ENCODE measurements around the gene MB21D2.

MB21D2 gene

DNA sequence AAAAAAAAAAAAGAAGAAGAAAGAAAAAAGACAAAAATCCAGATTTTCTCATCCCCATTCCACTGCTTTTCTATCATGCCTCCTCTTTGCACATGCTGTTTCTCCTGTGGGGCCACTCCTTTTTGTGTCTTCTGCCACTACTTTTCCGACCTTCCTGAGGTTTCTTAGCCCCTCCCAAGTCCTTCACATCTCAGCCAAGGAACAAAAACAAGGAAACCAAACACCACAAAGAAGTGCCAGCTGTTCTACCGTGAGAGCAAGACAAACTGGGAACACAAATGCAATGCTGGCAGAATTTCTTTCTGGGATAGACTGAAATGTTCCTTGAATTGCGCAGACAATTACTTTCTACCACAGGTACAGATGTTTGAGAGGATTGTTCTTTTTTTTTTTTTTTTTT, 83.2 kb downstream of the MB21D2 start:
- Mint-ChIP-seq H3K27ac (no peak overlapping the region), H3K4me3 (no peak overlapping the region), H3K9me3 (peaks cover 1% of the 10 kb centered on the region), H3K27me3 (no peaks in the 10 kb centered on the region), H3K36me3 (peaks cover 13% of the 10 kb centered on the region), H3K4me1 (peaks cover 41% of the 10 kb centered on the region)
- CTCF ChIA-PET, result no interaction called here
- DNase-seq, result no peak

DNA sequence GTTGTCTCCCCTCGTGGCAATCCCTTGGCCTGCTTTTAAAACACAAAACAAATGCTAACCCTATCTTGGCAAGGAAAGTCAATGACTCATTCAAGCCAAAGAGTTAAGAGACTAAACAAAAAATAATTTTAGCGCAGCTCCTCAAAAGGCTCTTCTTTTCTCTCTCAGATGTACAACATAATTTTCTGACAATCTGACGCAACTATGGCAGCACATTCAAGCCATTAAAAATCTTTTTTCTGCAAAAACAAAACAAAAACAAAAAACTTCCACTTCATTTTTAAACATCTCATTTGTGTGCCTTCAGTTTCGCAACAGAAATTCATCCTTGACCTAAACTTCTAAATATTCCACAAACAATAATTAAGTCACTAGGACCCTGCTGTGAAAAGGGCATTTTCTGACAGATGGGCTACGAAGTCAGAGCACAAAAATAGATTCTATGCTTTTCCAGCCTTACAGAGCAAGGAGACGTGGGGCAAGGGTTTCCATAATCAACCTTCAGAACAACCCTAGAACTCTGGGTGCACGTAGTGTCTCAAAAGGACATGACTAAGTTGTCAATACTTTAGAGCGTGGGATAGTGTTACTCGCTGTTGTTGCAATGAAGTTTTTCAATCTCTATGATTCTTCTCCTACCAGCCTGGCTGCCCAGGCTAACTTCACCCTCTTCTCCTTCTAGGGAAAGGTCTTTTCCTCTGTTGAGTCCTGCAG, 84.3 kb downstream of the MB21D2 start:
- Mint-ChIP-seq H3K36me3 (peaks cover 16% of the 10 kb centered on the region), H3K4me1 (peaks cover 36% of the 10 kb centered on the region), H3K27ac (no peak overlapping the region), H3K4me3 (no peak overlapping the region), H3K9me3 (peaks cover 5% of the 10 kb centered on the region), H3K27me3 (no peaks in the 10 kb centered on the region)
- CTCF ChIA-PET, result no interaction called here
- DNase-seq, result no peak

DNA sequence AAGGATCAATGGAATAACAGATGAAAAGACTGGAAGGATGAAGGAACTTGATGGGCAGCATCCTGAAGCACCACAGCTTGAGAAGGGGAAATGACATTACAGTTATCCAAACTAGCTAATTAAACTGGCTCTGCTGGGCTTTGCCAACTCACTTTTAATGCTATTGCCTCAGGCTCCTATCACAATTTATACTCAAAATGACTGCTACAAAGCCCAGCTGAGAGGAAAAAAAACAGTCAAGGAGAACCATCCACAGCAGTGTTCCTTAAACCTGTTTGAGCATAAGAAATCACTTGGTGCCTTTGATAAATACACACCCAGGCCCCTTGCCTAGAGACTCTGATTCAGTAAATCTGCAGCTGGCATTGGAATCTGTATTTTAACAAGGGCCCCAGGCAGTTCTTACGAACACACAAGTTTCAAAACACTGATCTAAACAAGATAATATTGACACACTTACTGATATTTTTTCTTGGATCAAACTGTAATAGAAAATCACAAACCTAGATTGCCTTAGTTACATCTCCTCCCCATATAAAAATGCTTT, 85.8 kb downstream of the MB21D2 start:
- peaks cover 25% of the 10 kb centered on the region for H3K4me1 Mint-ChIP-seq
- H3K27me3 Mint-ChIP-seq, result no peaks in the 10 kb centered on the region
- no peak overlapping the region for H3K27ac Mint-ChIP-seq
- H3K36me3 Mint-ChIP-seq, result peaks cover 14% of the 10 kb centered on the region
- H3K9me3 Mint-ChIP-seq, result peaks cover 5% of the 10 kb centered on the region
- no peak overlapping the region for H3K4me3 Mint-ChIP-seq
- CTCF ChIA-PET, result interaction anchor here (1.1 kb wide), 1 partner anchor 209 kb away, joined by 3 read pairs; no protein-coding TSS in a partner anchor
- DNase-seq, result no peak

DNA sequence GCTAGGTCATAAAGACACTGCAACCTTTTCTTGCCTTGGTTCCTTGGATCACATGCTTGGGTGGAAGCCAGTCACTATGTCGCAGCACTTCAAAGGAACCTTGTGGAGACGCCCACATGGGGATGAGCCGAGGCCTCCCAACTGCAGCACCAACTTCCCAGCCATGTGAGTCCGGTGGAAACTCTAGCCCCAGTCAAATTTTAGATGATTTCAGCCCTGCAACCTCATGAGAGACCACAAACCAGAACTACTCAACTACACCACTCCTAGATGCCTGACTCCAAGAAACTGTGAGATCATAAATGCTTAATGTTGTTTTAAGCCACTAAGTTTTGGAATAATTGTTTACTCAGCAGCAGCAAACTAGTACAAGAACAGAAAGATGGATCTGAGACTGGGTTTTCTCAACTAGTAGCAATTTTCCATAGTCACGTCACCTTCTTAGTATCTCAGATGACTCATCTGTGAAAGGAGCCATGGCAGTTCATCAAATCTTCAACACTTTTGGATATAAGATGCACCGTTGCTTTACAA, 86.5 kb downstream of the MB21D2 start:
- CTCF ChIA-PET, result interaction anchor here (1.1 kb wide), 1 partner anchor 210 kb away, joined by 3 read pairs; no protein-coding TSS in a partner anchor
- H3K27me3 Mint-ChIP-seq, result no peaks in the 10 kb centered on the region
- DNase-seq, result no peak
- H3K9me3 Mint-ChIP-seq, result peaks cover 5% of the 10 kb centered on the region
- no peak overlapping the region for H3K4me3 Mint-ChIP-seq
- H3K27ac Mint-ChIP-seq, result no peak overlapping the region
- peaks cover 19% of the 10 kb centered on the region for H3K4me1 Mint-ChIP-seq
- peaks cover 16% of the 10 kb centered on the region for H3K36me3 Mint-ChIP-seq

DNA sequence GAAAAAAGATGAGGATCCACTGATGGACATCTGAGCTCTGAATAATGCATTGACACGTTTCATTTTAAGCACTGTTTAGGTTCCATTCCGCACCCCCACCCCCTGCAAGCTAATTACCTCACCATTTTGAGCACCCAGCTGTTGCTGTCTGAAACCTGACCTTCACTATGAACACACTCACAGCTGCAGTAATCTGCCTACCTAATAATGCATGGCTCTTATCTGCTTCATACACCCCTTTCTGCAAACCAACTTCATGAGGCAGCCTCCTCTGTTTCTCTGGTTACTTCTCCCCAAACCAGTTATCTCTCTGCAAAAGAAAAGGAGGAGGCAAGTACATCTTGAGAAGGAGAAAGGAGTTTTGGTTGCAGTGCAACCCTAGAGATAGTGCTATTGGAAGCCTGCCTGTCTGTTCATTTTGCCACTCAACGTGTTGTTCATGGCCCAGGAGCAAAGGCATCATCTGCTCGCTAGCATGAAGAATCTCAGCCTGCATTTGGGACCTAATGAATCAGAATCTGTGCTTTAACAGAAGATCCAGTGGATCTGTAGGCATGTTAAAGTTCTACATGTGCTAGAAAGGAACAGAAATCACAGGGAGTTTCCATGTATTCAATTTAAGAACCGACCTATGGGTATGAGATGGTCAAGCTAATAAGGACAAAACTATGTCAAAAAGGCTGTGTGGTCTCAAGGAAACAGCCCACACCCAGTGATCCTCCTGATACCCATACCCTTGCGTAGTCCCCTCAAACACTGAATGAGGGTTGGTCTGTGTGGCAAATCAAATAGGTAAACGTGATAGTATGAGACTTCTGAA, 87.2 kb downstream of the MB21D2 start:
- CTCF ChIA-PET, result no interaction called here
- Mint-ChIP-seq H3K9me3 (peaks cover 5% of the 10 kb centered on the region), H3K4me1 (peaks cover 18% of the 10 kb centered on the region), H3K27me3 (no peaks in the 10 kb centered on the region), H3K27ac (no peak overlapping the region), H3K4me3 (no peak overlapping the region), H3K36me3 (peaks cover 15% of the 10 kb centered on the region)
- no peak for DNase-seq

DNA sequence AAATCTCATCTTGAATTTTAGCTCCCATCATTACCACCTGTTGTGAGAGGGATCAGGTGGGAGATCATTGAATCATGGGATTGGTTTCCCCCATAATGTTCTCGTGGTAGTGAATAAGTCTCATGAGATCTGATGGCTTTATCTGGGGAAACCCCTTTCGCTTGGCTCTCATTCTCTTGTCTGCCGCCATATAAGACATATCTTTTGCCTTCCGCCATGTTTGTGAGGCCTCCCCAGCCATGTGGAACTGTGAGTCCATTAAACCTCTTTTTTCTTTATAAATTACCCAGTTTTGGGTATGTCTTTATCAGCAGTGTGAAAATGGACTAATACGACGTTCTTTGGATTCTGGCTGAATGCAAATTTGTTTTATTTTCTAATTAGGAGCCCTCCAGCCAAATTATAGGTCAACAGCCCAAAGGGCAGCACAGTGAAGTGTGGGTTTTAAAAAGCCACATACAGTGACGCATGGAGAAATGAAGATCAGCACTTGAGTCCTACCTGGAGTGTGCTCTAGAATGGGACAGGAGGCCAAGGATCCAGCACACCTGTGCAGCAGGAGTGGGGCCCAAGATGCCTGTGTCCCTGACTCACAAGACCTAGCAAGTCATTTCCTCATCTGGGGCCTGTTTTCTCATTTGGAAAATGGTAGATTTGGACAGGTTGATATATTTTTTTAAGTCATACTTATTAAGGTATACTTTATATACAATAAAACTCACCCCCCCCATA, 89.6 kb downstream of the MB21D2 start:
- CTCF ChIA-PET, result no interaction called here

DNA sequence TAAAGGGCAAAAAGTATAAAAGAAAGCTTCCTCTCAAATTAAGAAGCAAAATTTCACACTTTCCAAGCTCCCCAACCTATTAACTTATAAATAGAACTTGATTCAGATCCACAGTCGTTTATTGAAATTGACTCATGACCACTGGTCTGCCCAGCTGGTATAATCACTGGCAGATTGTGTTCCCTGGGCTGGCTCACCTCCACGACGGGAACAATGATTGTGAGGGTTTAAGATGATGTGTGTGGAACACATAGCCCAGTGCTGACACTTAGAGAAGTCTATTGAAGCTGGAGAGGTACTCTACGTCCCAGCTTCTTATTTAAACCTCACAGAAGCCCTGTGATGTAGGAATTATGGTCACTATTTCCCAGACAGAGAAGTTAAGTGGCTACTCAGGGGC, 90.4 kb downstream of the MB21D2 start:
- H3K27me3 Mint-ChIP-seq, result no peaks in the 10 kb centered on the region
- no peak for DNase-seq

More for the DNA sequence above, 89.6 kb downstream of the MB21D2 start:
- peaks cover 3% of the 10 kb centered on the region for H3K9me3 Mint-ChIP-seq
- no peak for DNase-seq
- H3K4me1 Mint-ChIP-seq, result peaks cover 13% of the 10 kb centered on the region
- no peak overlapping the region for H3K27ac Mint-ChIP-seq
- peaks cover 11% of the 10 kb centered on the region for H3K36me3 Mint-ChIP-seq
- no peaks in the 10 kb centered on the region for H3K27me3 Mint-ChIP-seq
- no peak overlapping the region for H3K4me3 Mint-ChIP-seq

DNA sequence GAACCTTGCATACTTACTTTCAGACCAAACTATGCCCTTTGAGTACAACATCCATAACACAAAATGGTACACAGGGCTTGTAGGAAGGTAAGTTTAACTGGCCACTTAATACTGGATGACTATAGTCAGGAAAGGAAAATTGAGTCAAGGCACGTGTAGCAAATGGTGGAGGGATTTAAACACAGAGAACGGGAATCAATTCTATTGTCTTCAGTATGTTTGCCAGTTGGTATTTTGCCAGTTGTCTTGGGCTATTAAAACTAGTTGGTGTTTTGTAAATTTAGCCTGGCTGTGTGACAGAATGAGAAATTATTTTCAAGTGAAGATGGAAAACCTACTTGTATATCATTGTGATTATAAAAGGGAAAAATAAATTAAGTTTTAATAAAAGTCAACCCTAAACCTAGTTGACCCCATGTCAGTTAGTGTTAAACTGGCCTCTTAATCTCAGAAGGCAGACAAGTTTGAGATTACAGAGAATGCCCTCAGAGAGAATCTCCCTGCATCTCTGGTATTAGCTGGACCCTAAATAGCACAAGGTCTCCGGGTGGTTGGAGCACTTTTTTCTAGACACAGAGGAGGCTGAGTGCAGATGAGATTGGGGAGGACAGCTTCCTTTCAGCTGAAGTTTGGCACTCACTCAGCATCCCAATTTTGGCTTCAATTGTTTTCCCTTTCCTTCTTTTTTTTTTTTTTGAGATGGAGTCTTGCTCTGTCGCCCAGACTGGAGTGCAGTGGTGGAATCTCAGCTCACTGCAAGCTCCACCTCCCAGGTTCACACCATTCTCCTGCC, 91.2 kb downstream of the MB21D2 start:
- peaks cover 9% of the 10 kb centered on the region for H3K36me3 Mint-ChIP-seq
- CTCF ChIA-PET, result no interaction called here
- peaks cover 10% of the 10 kb centered on the region for H3K4me1 Mint-ChIP-seq
- no peaks in the 10 kb centered on the region for H3K27me3 Mint-ChIP-seq
- H3K27ac Mint-ChIP-seq, result no peak overlapping the region
- H3K9me3 Mint-ChIP-seq, result peaks cover 3% of the 10 kb centered on the region
- no peak overlapping the region for H3K4me3 Mint-ChIP-seq
- DNase-seq, result no peak

More for the DNA sequence above, 90.4 kb downstream of the MB21D2 start:
- H3K4me1 Mint-ChIP-seq, result peaks cover 13% of the 10 kb centered on the region
- peaks cover 3% of the 10 kb centered on the region for H3K9me3 Mint-ChIP-seq
- no peak overlapping the region for H3K4me3 Mint-ChIP-seq
- CTCF ChIA-PET, result no interaction called here
- peaks cover 11% of the 10 kb centered on the region for H3K36me3 Mint-ChIP-seq
- H3K27ac Mint-ChIP-seq, result no peak overlapping the region

DNA sequence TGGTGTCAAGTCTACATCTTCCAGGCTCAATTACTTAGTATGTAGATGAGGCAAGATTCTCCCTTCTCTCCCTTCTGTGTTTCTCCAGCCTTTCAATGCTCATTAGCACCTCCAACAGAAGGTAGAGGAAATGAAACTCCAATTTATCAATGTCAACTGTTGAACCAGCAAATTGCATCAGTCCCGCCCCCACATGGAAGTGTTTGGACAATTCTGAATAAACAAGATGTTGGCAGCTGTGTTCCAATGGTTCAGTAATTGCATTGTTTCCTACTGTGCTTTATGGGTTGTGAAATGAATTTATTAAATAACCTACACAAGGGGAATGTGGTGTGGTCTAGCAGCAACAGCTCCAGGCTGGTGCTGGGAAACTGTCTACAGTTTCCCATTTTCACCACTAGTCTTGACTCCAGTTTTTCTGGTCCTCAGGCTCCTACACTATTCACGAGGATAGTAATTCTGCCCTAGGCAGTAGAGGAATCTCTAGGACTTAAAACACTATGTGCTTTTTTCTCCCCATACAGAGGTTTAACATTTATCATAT, 91.9 kb downstream of the MB21D2 start:
- H3K9me3 Mint-ChIP-seq, result peaks cover 3% of the 10 kb centered on the region
- no peak for DNase-seq
- peaks cover 9% of the 10 kb centered on the region for H3K36me3 Mint-ChIP-seq
- H3K27ac Mint-ChIP-seq, result no peak overlapping the region
- no peak overlapping the region for H3K4me3 Mint-ChIP-seq
- peaks cover 4% of the 10 kb centered on the region for H3K4me1 Mint-ChIP-seq
- CTCF ChIA-PET, result no interaction called here
- H3K27me3 Mint-ChIP-seq, result no peaks in the 10 kb centered on the region

DNA sequence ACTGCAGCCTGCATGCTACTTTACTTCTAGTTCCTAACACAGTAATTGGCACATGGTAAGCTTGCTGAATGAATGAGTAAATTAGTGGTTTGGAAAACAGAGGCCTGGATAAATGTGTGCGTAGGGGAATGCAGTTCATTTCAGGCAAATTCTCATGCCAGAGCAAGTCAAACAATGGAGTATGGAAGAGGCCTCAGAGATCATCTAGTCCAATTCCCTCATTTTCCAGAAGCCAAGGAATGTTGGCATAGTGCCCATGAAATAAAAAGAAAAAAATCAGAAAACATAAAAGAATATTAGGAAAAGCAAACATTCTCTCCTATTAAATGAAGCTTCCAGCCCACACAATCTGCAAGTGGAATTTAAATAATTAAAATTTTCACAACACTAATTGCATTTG, 92.4 kb downstream of the MB21D2 start:
- no peak overlapping the region for H3K4me3 Mint-ChIP-seq
- H3K27me3 Mint-ChIP-seq, result no peaks in the 10 kb centered on the region
- peaks cover 9% of the 10 kb centered on the region for H3K36me3 Mint-ChIP-seq
- no peak for DNase-seq
- H3K9me3 Mint-ChIP-seq, result peaks cover 3% of the 10 kb centered on the region
- no peak overlapping the region for H3K27ac Mint-ChIP-seq
- CTCF ChIA-PET, result interaction anchor here (1.2 kb wide), 1 partner anchor 19 kb away, joined by 3 read pairs; no protein-coding TSS in a partner anchor
- H3K4me1 Mint-ChIP-seq, result peaks cover 5% of the 10 kb centered on the region

DNA sequence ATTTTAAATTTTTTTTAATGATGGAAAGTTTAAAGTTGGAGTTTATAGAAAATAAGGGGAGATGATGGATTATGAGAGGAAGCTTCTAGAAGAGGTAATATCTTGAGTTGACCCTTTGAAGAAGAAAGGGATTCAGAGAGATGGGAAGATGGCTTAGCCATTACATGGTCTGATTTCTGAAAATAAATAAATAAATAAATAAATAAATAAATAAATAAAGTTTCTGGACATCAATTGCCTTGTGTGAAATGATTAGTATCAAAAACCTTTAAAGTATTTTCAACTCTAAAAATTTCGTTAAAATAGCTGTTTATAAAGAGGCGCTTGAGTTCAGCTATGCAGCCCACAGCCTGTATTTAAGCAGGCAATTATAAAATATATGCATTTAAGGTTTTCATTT, 93.3 kb downstream of the MB21D2 start:
- no peak overlapping the region for H3K4me3 Mint-ChIP-seq
- H3K36me3 Mint-ChIP-seq, result peaks cover 9% of the 10 kb centered on the region
- no peak for DNase-seq
- no peaks in the 10 kb centered on the region for H3K27me3 Mint-ChIP-seq
- H3K4me1 Mint-ChIP-seq, result peaks cover 12% of the 10 kb centered on the region
- peaks cover 3% of the 10 kb centered on the region for H3K9me3 Mint-ChIP-seq
- CTCF ChIA-PET, result interaction anchor here (1.0 to 1.2 kb wide), 2 partner anchors 18 to 91 kb away, joined by 3 read pairs; no protein-coding TSS in a partner anchor
- H3K27ac Mint-ChIP-seq, result no peak overlapping the region

DNA sequence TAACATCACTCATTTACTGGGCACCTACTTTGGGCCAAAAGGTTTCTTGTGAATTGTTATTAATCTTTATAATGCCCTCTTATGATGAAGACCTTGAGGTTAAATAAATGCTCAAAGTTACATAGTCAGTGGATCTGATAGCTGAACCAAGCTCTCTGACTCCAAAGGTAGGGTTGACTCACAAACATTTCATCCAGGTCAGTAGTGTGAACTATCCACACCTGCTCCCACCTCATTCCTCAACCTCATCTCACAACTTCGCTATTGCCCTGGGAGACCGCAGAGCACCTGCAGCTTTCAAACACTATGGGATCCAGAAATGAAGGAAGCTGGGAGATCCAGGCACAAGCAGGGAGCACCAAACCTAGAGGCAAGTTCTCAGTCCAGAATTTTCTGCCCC, 96.5 kb downstream of the MB21D2 start:
- peaks cover 40% of the 10 kb centered on the region for H3K4me1 Mint-ChIP-seq
- no peaks in the 10 kb centered on the region for H3K27me3 Mint-ChIP-seq
- no peak for DNase-seq
- CTCF ChIA-PET, result interaction anchor here (1.2 kb wide), 1 partner anchor 30 kb away, joined by 3 read pairs; no protein-coding TSS in a partner anchor
- peaks cover 1% of the 10 kb centered on the region for H3K36me3 Mint-ChIP-seq
- H3K4me3 Mint-ChIP-seq, result no peak overlapping the region
- no peak overlapping the region for H3K27ac Mint-ChIP-seq
- H3K9me3 Mint-ChIP-seq, result no peaks in the 10 kb centered on the region

DNA sequence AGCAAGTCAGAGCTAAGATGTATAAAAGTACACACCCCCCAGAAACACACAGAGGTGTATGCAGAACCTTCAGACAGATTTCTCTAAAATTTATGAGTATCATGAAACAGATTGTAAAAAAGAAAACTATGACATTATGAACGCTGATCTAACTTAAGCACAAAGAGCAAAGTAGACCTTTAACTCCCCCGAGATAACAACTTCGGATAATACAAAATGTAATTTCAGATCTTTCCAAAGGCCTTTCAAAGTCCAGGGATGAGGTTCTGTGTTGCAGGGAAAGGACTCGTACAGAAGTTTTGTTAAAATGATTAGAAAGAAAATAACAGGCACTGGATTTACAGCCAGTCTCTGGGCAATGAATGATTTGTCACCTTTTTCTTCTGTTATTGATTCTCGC, 97.5 kb downstream of the MB21D2 start:
- CTCF ChIA-PET, result interaction anchor here (1.2 kb wide), 2 partner anchors 31 to 221 kb away, joined by 3 to 6 read pairs; no protein-coding TSS in a partner anchor
- no peak overlapping the region for H3K27ac Mint-ChIP-seq
- no peaks in the 10 kb centered on the region for H3K9me3 Mint-ChIP-seq
- H3K36me3 Mint-ChIP-seq, result no peaks in the 10 kb centered on the region
- DNase-seq, result no peak
- no peak overlapping the region for H3K4me3 Mint-ChIP-seq
- no peaks in the 10 kb centered on the region for H3K27me3 Mint-ChIP-seq
- peaks cover 37% of the 10 kb centered on the region for H3K4me1 Mint-ChIP-seq

All from activated naive CD4-positive, alpha-beta T cell treated with anti-CD3 and anti-CD28 coated beads, Interleukin-2, amount 10 ng/mL, durations not matched to agents 7 days and 5 days (primary cell).